KBM-7 (cell line): Measurements from ENCODE around the gene UBE2H.
"Not testable (repeated sequence)": the region's sequence is repeated elsewhere in the genome, so short reads cannot be mapped to it uniquely, and the experiment has no call there.

ENCODE experiments used
- DNase-seq: peaks from one replicate; pipeline ENCODE4 v3.0.0-alpha.2; 2015
- in situ Hi-C: fragments of 300-500 bp; cut with MboI; formaldehyde crosslinking; loops from 2 replicates; pipeline ENCODE4 v1.14.3; 2020; ENCODE audit warnings: low sequenced_read_pairs, low pct_unique_long_range_greater_than_20kb, mixed read lengths

Gene UBE2H

DNA sequence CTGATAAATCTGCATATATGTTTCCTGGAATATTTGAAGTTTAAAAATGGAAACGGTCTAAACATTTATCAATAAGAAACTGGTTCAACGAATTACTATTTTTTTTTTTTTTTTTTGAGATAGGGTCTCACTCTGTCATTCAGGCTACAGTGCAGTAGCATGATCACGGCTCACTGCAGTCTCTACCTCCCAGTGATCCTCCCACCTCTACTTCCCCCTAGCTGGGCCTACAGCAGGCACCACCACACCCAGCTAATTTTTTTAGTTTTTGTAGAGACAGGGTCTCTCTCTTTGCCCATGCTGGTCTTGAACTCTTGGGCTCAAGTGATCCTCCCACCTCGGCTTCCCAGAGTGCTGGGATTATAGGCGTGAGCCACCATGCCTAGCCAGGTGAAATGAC, 68.3 kb downstream of the UBE2H start:
- in situ Hi-C loops: no loop called here

DNA sequence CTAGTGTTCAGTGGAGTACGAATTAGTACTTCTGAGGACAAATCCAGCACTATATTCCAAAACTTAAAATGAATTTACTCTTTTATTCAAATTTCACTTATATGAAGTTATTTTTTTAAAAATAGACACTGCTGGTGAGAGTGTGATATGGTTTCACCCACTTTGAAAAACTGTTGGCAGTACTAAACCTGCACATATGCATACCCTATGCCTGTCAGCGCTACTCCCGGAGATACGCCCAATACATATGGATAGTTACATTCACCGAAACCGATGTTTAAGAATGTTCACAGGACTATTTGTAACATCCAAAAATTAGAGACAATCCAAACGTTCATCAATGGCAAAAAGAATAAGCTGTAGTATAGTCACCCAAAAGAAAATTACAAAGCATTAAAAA, 69.6 kb downstream of the UBE2H start:
- DNase-seq: no peak
- in situ Hi-C loops: no loop called here

More for the DNA sequence above, 68.3 kb downstream of the UBE2H start:
- DNase-seq: peak; percentile 10

DNA sequence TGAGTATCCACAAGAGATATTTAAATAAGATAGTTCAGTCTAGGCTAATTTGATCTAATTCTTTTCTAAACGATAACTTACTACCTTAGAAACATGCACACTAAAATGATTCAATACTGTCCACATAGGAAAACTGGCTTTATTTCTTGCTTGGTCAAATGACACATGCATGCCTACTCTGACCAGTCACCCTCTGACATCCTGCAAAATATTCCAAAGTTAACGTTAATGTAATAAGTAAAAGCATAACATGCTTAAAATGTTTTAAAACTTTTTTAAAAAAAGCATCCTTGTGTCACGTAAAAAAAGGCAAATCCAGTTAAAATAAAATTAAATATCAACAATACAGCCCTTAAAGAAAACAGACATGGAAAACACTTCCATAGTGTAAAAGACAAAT, 70.2 kb downstream of the UBE2H start:
- no peak for DNase-seq
- in situ Hi-C loops: no loop called here

DNA sequence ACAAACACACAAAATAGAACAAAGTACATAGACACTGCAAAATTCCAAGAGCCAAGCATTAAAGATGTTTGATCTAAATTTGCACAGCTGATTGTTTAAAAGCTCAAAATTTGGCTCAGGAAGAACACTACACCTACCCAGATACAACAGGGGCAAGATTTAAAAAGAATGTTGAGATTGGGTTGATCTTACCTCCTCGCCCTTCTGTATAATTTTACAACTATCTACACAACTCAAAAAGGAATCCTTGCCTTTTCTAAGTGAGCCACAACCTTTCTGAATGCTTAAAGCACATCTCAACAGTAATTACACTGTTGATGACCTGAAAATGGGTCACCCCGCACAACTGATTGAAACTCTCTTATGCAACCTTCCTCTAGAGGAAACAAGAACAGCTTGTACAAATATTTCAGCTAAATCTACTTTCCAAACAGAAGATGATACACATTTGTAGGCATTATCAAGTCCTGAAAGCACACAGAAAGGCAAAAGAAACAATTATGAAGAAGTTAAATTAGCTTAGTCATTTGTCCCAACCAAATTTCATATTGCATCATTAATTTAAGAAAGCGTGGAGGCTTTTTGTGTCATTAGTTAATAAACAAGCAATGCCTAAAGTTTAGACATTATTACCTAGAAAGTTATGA, 75.5 kb downstream of the UBE2H start:
- DNase-seq: no peak
- in situ Hi-C loops: no loop called here

DNA sequence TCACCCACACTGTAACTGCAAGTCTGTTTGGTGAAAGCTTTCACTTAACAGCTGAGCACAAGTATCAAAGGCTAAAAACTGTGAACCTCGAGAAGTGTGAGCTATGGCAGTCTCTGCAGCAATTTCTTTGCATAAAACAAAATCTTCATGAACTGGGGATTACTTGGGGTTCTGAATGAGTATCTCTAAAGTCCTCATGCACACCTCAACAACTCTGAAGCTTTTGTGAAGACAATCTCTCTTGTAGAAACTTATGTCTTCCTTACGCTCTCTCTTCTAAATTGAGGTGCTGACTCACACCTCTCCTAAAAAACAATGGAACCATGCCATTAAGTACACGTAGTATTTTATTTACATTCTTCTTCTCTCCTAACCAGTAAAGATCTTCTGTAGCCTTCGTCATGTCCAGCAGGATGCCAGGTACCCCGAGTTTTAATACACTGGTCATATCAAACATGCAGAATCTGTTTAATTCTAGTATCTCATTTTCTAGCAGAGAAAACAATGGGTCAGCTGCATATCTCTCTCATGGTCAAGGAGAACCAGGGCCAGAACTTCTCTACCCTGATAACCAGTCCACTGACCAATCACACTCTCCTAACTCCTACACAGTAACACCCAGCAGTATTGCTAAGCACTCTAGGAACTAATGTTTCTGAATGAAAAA, 76.9 kb downstream of the UBE2H start:
- no peak for DNase-seq

DNA sequence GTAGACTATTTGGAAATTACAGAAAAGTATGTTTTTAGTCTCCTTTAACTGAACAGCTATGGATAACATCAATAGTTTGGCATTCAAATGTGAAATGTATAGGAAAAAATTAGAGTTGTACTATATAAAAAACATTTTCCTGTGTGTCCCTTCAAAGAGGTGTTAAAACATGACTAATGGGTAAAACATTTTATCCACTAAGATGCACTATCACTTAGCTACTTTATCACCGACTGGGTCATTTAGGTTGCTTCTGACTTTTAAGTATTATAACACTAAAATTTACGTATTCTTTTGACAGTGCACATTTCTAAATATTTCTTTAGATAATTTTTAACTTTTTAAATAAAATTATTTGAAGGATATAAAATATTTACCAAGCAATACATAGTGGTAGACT, 77.6 kb downstream of the UBE2H start:
- in situ Hi-C loops: no loop called here

More for the DNA sequence above, 76.9 kb downstream of the UBE2H start:
- in situ Hi-C loops: no loop called here

DNA sequence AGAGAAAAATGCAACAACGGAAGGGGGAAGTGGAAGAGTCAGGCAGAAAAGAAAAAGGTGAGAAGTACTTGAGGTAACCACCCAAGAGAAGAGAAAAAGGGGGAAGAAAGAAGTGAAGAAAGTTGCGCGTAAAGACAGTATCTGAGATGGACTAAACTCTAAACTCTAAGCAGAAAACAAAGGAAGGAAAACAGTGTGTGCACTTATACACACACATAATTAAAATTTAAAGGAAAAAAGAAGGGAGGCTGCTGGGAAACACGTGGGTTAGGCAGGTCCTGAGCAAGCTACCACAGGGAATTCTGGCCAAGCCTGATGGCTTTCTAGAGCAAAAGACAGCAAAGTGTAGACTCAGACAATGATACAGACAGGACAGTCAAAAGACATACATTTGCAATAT, 78.0 kb downstream of the UBE2H start:
- no peak for DNase-seq
- in situ Hi-C loops: no loop called here

More for the DNA sequence above, 77.6 kb downstream of the UBE2H start:
- DNase-seq: no peak

DNA sequence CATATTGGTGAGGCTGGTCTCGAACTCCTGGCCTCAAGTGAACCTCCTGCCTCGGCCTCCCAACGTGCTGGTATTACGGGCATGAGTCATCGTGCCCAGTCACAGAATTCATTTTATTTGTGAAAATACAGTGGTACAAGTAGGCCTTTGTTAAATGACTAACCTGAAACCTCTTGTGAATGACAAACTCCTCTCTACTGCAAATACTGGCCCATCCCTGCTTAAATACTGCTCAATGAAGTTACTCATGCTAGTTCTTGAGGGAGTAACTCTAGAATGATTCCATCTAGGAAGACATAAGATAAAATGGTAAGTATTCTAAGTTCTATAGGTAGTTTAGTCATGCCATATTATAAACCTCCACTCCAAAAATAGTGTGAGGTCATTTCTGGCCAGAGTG, 80.7 kb downstream of the UBE2H start:
- in situ Hi-C loops: no loop called here
- DNase-seq: no peak

DNA sequence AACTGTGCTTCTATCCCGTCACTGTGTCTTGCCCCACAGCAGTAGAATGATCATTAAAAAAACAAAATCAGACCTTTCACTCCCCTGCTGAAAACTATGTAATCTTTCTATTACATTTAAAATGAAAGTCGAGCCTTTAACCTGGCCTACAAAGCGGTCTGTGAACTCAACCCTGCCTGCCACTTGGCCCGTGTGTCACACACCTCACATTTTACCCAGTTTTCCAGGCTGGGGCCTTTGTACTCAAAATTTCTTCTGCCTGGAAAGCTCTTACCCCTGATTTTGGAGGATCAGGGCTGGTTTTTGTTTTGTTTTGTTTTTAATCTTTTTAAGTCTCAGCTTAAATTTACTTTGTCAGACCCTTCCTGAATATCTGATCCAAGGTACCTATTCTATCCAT, 82.1 kb downstream of the UBE2H start:
- in situ Hi-C loops: no loop called here

DNA sequence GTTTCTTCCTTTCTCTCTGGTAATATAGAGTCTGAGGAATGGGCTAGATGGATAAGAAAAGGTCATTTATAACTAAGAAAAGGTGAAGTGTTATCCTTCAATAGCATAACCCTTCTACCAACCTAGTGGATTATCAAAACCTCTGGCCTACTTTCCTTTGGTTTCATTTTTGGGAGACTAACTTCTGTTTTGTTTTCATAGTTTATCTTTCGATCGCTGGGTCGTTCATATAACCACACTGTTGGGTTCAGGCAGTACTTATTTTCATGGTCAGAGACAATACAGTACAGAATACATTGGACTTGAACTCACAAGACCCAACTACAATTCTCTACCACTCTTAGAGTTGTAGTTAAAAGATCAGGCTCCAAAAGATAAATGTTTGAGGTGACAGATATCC, 86.5 kb downstream of the UBE2H start:
- in situ Hi-C loops: no loop called here
- DNase-seq: no peak

More for the DNA sequence above, 82.1 kb downstream of the UBE2H start:
- DNase-seq: no peak

DNA sequence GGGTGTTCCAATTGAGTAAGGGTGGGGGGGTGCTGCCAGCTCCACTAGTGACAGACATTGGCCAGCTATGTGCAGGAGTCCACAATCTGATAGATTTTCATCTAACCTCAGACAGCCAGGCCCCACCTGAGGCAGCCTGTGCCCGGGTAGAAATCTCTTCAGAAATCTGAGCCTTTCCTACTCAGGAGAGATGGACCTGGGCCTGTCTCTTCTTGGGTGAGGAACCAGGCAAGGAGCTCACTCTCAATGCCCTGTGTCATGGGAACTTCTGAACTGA, 86.9 kb downstream of the UBE2H start:
- in situ Hi-C loops: no loop called here
- DNase-seq: no peak

DNA sequence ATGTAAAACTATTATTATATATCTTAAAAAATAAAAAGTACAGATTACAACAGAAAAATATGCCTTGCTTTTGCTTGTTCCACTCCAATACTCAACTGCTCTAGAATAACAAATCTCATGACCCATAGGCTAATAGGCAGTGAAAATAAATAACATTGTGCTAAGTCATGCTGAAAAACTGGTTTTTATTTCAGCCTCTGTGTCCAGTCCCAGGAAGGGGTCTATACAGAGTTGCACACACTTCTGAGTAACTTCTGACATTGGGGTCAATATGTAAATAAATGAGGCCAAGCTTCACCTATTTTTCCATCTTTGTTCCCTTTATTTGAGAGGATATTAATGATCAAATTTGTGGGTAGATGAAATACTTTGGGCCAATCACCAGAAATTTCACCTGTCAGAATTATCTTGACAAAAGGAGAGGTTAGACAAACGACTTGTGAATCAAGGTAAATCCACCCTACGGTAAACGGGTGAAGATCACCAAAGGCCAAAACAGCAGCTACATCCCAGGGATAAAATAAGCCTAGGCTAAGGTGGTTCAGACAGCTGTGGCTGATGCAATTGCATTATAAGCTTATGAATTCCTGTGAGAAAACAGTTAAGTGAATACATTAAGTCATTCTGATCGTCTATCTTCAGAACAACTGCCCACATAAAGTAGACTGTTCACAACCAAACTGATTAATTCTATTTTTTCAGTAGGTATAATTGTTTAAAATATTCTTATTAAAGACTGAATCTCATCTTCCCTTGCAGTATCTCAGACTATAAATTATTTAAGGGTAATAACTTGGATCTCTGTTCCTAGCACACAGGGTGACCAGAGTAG, 87.5 kb downstream of the UBE2H start:
- DNase-seq: no peak
- in situ Hi-C loops: no loop called here

DNA sequence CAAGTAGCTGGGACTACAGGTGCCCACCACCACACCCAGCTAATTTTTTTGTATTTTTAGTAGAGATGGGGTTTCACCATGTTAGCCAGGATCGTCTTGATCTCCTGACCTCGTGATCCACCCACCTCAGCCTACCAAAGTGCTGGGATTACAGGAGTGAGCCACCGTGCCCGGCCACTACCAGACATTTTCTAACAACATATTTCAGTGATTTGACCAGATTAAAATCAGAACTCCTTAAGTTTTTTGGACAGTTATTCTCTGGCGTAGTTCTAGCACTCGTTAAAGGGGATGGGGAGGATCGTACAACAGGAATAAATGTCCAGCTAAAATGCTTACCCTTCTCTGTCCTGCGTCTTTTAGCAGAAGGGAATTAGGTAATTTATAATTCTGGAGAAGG, 88.1 kb downstream of the UBE2H start:
- in situ Hi-C loops, DNase-seq: not testable (repeated sequence)

DNA sequence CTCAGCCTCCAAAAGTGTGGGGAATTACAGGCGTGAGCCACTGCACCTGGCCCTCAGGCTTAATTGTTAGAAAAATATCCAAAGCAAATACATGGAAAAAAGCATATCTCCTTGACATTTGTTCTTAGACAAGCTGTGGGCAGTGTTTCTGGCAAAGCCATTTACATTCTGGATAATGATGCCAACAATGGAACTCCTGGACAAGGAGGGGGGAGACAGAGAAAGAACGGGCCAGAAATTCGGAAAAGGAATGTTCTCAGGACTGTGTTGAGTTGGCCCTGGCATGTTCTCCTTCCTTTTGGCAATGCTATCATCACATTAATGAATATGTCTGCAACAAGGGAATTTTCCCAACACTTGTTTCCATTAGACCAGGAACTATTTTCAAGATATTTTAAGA, 88.7 kb downstream of the UBE2H start:
- in situ Hi-C loops: no loop called here
- no peak for DNase-seq

DNA sequence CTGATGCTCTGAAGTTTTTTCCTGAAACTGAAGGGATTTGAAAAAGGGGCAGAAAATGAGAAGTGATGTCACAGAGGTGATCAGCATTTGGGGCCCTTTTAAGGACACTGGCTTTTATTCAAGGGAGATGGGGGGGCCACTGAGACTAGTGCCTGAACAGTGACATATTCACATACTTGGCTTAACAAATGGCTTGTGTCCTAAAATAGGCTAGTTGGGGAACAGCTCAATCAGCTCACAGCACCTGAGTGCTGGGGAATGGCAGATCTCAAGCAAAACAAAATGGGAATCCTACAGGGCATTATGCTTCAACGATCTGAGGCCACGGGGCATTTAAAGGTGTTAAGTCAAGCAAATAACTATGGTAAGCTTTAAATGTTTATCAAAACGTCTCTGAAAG, 90.1 kb downstream of the UBE2H start:
- DNase-seq: no peak
- in situ Hi-C loops: no loop called here

DNA sequence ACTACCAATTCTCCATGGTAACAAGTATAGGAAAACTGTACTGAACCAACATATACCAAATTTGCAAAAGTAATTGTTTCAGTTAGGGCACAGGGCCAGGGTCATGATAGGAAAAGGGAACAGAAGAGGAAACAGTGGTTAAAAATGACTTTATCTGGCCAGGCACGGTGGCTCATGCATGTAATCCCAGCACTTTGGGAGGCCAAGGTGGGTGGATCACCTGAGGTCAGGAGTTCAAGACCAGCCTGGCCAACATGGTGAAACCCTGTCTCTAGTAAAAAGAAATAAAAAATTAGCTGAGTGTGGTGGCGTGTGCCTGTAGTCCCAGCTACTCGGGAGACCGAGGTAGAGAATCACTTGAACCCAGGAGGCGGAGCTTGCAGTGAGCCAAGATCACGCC, 92.0 kb downstream of the UBE2H start:
- in situ Hi-C loops: not testable (repeated sequence)

DNA sequence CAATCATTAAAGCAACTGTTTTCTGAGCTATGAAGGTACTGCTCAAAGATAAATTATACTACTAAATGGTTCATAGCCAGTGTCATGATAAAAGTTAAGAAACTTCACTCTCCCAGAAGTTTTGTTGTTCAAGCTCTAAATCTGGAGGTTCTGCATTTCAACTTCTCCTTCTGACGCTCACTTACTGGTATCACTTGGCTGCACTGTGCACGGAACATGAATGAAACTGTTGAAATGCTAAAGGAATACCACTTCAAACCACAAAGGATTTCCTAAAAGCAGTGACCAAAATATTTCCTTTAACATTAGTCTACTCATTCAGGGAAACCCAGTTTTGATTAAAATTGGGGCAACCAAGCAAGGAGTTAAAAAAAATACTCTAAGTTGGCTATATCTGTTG, 93.6 kb downstream of the UBE2H start:
- peak; percentile 81 for DNase-seq
- in situ Hi-C loops: no loop called here

More for the DNA sequence above, 92.0 kb downstream of the UBE2H start:
- DNase-seq: peak; percentile 67

DNA sequence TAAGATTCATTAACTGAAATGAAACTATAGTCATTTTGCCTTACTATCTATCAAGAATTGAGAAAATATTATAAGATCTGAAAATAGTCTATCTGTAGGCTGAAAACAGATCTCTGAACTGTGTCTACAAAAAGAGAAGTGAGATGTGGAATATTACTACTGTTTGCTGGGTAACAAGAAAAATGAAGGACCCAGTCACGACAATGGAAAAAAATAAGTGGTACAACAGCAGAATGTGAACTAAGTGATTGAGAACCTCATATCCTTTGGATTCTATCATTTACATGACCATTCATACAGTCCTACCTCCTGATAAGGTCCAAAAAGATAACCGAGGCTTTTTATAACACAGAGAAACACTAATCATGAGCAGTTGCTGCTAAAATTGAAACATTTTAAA, 94.3 kb downstream of the UBE2H start:
- in situ Hi-C loops: no loop called here
- no peak for DNase-seq

DNA sequence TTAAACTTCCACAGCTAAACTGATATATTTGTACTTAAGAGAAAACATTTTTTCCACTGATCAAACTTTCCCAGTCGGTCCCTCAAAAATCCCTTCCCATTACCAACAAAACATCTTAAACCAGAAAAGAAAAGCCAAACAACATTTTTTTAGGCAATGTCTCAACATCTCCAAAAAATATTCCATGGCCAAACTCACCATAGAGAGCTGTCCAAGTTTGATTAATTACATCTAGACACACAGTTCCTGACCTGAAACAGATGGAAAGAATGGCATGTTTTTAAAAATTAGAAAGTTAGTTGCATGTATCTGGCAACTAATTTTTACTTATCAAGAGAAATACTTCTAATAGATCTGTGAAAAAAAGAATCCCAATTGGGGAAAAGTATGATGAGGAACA, 95.4 kb downstream of the UBE2H start:
- DNase-seq: no peak
- in situ Hi-C loops: no loop called here

DNA sequence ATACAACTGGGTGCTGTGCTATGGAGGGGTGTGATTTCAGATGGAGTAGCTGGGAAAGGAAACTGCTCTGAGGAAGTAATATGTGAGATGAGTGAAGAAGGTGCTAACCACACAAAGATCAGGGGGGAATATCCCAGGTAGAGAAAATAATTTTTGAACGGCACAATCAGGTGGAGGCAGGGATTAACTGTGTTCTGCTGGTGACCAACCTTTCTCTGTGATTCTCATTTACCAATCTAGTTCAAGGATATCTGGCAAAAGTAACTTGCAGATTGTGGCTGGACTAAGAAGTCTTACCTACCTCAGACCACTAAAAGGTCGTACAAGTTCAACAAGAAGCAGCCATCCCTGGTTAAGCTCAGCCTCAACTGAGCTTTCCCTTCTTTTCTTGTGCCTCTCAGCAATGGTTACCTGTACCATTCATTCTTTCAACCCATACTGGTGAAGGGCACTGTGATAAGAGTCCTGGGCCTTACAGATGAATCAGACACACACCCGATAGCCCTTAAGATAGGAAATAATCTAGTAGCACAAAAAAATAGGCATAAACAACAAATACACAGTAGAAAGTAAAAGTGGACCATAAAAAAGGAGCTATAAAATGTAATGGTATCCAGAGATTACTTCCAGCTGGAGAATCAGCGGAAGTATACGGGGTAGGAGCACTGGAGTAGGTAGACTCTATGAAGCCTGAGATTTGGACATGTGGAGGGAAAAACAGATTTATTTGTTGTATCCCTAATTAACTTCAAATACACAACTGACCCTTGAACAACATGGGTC, 96.6 kb downstream of the UBE2H start:
- no peak for DNase-seq

More for the DNA sequence above, 96.6 kb downstream of the UBE2H start:
- in situ Hi-C loops: no loop called here
